GM12872 (cell line): Measurements from ENCODE around the gene RNU5B-1.

Experiments used
- TF ChIP-seq, protein P1 (sequence below): IDR thresholded peaks from 3 replicates; pipeline ENCODE4 v1.5.1; 2011; ENCODE audit warnings: low read depth, mild to moderate bottlenecking, low read length, moderate library complexity; ENCODE audit not compliant: insufficient read depth

RNU5B-1 gene

DNA sequence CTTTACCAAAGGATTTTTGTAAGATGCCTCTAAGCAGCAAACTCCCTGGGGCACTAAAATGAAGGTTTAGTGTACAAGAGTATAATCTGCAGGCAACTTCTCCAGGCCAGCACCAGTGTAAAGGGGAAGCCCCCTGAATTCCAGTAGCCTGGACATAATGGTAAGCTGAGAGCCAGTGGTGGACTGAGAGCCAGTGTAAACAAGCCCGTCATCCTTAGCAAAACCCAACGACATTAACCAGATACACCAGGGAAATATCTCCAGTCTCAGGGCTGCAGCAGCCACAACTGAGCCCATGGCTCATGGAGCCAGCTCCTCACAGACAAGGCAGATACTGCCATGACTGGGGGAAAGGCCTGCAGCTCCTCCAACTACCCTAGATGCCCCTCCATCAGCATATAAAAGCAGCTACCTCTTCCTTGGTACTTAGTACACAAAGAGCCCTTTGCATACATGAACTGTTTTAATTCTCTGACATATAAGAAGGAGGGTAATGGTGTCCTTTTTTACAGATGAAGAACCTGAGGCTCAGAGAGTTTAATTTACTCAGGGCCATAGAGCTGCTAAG is 39.5 kb upstream of the RNU5B-1 start:
- TF ChIP-seq, protein P1, sequence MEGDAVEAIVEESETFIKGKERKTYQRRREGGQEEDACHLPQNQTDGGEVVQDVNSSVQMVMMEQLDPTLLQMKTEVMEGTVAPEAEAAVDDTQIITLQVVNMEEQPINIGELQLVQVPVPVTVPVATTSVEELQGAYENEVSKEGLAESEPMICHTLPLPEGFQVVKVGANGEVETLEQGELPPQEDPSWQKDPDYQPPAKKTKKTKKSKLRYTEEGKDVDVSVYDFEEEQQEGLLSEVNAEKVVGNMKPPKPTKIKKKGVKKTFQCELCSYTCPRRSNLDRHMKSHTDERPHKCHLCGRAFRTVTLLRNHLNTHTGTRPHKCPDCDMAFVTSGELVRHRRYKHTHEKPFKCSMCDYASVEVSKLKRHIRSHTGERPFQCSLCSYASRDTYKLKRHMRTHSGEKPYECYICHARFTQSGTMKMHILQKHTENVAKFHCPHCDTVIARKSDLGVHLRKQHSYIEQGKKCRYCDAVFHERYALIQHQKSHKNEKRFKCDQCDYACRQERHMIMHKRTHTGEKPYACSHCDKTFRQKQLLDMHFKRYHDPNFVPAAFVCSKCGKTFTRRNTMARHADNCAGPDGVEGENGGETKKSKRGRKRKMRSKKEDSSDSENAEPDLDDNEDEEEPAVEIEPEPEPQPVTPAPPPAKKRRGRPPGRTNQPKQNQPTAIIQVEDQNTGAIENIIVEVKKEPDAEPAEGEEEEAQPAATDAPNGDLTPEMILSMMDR: no peak

DNA sequence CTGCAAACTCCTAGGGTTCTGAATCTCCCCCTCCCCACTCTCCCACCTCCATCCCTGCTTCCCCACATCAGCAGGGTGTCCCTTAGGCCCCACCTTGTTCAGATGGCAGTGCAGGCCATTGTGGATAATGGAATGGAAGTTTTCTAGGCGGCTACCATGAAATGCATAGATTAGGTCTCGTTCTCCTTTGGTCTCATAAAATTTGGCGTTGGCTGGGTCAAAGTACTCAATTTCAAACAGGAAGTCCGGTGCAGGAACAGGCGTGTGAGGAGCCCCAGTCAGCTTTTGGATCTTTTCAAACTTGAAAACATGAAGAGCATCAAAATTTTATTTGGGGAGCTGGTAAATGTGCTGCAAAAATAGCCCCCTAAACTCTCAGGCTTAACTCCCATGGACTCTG is 38.0 kb upstream of the RNU5B-1 start:
- TF ChIP-seq, protein P1: no peak

DNA sequence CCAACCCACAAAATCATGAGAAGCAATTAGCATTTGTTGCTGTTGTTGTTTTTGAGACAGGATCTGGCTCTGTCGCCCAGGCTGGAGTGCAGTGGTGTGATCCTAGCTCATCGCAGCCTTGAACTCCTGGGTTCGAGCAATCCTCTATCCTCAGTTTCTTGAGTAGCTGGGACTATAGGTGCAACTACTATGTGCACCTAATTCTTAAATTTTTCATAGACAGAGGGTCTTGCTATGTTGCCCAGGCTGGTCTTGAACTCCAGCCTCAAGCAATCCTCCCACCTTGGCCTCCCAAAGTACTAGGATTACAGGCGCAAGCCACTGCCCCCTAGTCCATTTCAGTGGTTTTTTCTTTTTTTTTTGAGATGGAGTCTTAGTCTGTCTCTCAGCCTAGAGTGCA is 36.1 kb upstream of the RNU5B-1 start:
- TF ChIP-seq, protein P1: no peak

DNA sequence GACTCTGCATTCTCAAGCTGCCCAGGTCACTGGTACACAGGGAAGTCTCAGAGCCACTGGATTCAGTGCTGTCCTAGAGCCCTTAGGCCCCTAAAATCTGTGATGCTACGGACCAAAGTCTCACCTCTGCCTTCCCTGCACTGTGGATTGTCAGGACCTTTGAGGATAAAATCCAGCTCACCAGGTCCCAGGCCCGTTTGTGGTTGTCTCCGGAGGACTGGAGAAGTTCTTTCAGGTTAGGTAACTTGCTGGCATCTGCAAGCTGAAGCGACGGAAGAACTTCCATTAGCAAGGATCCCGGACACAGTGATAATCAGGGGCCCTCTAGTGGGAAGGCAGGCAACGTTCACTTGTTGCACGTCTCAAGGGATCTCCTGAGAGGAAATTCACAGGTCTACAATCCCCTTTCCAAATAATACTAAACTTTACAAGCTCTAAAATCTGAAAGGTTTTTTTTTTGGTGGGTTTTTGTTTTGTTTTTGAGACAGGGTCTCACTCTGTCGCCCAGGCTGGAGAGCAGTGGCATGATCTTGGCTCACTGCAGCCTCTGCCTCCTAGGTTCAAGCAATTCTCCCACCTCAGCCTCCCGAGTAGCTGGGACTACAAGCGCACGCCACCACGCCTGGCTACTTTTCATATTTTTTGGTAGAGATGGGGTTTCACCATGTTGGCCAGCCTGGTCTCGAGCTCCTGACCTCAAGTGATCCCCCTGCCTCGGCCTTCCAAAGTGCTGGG is 33.5 kb upstream of the RNU5B-1 start:
- TF ChIP-seq, protein P1: peak; percentile 84

DNA sequence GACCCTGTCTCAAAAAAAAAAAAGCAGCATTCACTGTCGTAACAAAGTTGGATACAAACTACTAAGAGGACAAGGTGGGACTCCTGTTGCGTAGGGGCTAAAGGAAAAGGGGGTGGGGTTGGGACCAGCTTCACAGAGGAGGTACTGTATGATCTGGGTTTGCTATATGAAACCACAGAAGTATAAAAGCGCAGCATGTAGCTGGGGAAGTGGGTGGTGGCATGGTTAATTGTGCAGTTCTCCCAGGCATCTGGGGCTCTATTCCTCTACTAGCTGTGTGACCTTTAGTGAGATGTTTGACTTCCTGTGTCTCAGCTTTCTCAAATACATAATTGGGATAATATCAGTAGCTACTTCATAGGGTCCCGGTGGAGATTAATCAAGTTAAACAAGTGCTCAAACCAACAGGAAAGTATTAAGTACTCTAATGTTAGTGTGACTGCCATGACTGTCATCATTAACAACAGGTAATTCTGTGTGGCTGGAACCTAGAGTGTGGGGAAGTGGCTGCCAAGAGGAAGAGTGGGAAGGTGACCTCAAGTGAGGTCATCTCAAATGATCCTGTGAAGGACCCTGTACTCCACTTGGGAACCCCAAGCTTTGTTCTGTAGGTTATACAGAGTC is 29.3 kb upstream of the RNU5B-1 start:
- TF ChIP-seq, protein P1: no peak

DNA sequence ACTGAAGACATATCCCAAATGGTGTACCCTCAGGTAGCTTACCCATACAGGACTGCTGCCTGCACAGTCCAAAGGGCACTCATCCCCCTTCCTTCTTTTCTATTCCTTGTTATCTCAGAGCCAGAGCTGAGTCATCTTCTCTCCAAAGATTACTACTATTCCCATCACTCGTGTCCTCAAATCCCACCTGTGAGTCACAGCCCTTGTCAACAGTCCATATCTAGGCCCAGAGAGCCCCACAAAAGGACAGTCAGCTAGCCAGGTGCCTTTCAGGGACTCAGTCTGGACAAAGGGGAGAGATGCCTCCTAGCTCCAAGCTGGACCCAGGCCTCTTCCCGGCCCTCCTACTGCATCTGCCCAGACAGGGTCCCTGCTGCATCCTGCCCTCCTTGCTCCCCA is 28.8 kb upstream of the RNU5B-1 start:
- TF ChIP-seq, protein P1: no peak

DNA sequence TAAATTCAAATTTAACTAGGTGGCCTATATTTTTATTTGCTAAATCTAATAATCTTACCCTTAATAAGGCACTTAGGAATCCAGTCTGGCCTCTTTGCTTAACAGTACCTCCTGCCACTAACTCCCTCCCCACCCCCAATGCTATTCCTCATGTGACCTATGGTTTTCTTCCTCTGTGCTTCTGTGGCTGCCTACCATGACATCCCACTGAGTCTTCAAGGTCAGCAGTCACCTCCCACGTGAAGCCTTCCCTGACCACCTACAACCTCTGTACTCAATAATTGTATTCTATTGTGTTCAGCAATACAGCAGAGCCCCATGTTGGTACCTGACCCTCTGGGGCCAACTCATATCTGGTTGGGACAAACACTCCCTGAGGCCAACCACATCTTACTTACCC is 27.5 kb upstream of the RNU5B-1 start:
- TF ChIP-seq, protein P1: no peak
